Testis (tissue), 2 donors: ENCODE data around the gene LARP1.

Experiments
- POLR2A ChIP-seq: fragments of 450-650 bp; IDR thresholded peaks from one replicate; pipeline ENCODE4 v1.6.1; 2017; ENCODE audit warnings: antibody characterized with exemption, mild to moderate bottlenecking, moderate library complexity
- TF ChIP-seq, protein P1 (sequence below), 3 experiments: fragments of 450-650 bp in 2 of 3; fragments of 200-600 bp in 1 of 3; sonication (generic) in 1 of 3; IDR thresholded peaks; one replicate each; pipeline ENCODE4 v1.5.1; 2016 to 2019; ENCODE audit warnings: antibody characterized with exemption in 3 of 3, mild to moderate bottlenecking in 2 of 3, moderate library complexity in 1 of 3

DNA sequence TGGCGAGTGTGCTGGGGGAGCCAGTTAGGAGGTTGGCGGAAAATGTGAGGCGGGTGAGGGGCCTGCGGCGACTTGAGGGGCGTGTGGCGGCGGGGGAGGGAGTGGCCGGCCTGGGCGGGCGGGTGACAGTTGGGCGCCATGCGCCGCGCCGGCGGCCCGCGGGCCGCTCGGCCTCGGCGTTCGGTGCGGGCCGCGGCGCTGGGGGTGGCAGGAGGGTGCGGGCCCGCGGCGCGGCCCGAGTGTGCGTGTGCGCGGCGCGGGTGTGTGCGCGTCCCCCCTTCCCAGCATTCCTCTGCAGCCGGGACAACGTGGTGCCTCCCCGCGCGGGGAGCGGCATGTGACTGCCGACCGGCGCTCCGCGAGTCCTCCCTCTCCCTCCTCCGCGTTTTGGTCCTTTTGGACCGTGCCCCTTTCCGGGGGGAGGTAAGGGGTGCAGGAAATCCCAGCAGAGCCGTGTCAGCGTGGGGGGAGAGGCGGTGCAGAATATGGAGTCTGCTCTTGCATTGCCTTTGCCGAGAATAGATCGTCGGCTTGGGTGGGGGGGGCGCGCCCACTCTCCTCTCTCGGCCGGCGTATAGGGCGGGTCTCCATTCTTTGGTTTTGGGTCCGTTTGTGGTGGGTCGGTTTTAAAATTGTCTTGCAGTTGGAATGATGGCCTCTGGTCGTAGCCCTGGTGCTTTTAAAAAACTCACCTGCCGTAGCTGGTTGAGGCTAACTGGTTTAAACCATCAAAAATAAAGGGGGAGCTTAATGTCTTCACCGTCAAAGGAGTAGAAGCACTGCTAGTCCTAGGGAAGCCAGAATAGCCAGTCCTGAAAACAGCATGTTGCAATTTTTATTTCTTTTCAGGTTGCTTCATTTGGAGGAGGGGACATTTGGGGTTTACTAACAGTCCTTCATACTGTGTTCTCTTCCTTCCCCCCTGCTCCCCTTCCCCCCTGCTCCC is 2.0 kb downstream of the LARP1 start:
- TF ChIP-seq, protein P1, sequence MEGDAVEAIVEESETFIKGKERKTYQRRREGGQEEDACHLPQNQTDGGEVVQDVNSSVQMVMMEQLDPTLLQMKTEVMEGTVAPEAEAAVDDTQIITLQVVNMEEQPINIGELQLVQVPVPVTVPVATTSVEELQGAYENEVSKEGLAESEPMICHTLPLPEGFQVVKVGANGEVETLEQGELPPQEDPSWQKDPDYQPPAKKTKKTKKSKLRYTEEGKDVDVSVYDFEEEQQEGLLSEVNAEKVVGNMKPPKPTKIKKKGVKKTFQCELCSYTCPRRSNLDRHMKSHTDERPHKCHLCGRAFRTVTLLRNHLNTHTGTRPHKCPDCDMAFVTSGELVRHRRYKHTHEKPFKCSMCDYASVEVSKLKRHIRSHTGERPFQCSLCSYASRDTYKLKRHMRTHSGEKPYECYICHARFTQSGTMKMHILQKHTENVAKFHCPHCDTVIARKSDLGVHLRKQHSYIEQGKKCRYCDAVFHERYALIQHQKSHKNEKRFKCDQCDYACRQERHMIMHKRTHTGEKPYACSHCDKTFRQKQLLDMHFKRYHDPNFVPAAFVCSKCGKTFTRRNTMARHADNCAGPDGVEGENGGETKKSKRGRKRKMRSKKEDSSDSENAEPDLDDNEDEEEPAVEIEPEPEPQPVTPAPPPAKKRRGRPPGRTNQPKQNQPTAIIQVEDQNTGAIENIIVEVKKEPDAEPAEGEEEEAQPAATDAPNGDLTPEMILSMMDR (IDR thresholded peaks at IDR 0.05) = no peak
- TF ChIP-seq POLR2A = no peak
